AML-193 (cell line): ENCODE results near the gene FAP.

Source experiments
- DNase-seq, 2 experiments: peaks; one replicate each; lab custom pipeline; 2025; lab: John Stamatoyannopoulos, UW

The FAP gene

DNA sequence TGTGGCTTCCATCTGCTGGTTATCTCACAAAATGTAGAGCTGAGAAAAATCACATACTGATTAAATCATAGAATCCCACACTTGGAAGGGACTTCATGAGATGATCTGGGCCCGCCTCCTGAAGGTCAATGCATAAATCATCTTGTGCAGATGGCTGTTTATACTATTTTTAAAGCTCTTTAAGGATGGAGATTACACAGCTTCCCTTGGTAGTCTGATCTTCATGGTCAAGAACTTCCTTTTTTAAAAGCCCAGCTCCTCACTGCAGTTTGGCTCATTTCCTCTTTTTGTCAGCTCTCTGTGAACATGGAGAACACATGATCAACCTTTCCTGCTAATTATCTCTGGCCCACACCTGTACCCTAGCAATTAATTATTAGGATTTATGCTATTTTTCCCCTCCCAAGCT lies 117.1 kb downstream of the FAP start:
- peak; percentile 81 to 83 for DNase-seq

DNA sequence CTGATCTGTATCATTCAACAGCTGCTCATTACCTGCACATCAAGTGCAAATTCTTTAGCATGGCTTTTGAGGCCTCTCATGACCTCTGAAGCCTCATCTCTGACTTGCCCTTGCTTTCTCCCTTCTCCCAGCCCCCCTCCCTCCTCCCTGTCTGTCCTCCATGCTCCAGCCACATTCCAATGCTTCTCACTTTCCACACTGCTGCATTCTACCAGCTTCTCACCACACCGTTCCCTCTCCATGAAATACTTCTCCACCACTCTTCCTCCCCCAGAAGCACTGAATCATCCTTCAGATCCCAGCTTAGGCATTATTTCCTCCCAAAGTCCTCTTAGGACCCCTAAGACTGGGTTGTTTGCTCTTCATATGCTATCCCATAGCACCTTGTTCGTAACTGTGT lies 118.1 kb downstream of the FAP start:
- DNase-seq = no peak

GRCh38 chr2:162123806-162124758 lies 119.2 kb downstream of the FAP start:
- peak; percentile 26 to 46 for DNase-seq
